GM12878 (cell line): Measurements from ENCODE around the gene EFCAB9. TPM values are rescaled to one million over a fixed set of nuclear protein-coding genes. Genes with fewer than 3 reads are reported as not detected.
"Not testable (repeated sequence)": the region's sequence is repeated elsewhere in the genome, so short reads cannot be mapped to it uniquely, and the experiment has no call there.

Experiments
- ATAC-seq: fragments of 200-7000 bp; cut with Tn5 transposase; 3 replicates; pipeline ENCODE4 v1.9.1; 2020; ENCODE audit warnings: mild to moderate bottlenecking, moderate library complexity
- BruUV-seq: library from RNA; stranded (reverse); fragments of 400-500 nt; replicated peaks from 2 replicates; lab custom pipeline; 2021; lab: Mats Ljungman, UMichigan
- CTCF ChIA-PET: fragments of 300-600 bp; sonication (Branson Sonifier 250); formaldehyde crosslinking; extraction: SDS; loops from one replicate; lab custom pipeline; 2021; ENCODE audit warnings: inconsistent platforms; lab: Yijun Ruan, JAX
- POLR2A ChIA-PET: fragments of 350-600 bp; formaldehyde crosslinking; extraction: SDS; loops from one replicate; lab custom pipeline; 2021; ENCODE audit warnings: inconsistent platforms; lab: Charles Lee
- RAD21 ChIA-PET: fragments of 300-600 bp; sonication (Branson Sonifier 250); formaldehyde crosslinking; loops from one replicate; lab custom pipeline; 2023; ENCODE audit warnings: antibody characterized with exemption; ENCODE audit not compliant: unreplicated experiment; lab: Charles Lee
- SMC1A ChIA-PET: fragments of 300-600 bp; sonication (Branson Sonifier 250); formaldehyde crosslinking; loops from one replicate; lab custom pipeline; 2023; ENCODE audit not compliant: unreplicated experiment, uncharacterized antibody; lab: Charles Lee
- DNase-seq: peaks from one replicate; pipeline ENCODE4 v3.0.0-alpha.2; 2011; ENCODE audit warnings: low read depth, low spot score
- FAIRE-seq: peaks from 3 replicates; lab custom pipeline; 2011; peaks lifted over from hg19 to GRCh38; lab: Jason Lieb, UNC
- H2AFZ ChIP-seq: 2 replicates; pipeline ENCODE4 v1.6.0; 2011; ENCODE audit warnings: low read depth, low read length, control low read depth; ENCODE audit not compliant: control insufficient read depth
- H3K27ac ChIP-seq: 2 replicates; pipeline ENCODE4 v1.5.1; 2011; ENCODE audit warnings: control low read depth; ENCODE audit not compliant: control insufficient read depth, insufficient read depth
- H3K27me3 ChIP-seq, 2 experiments: replicated peaks in 1 of 2; 2 replicates each; pipeline versions ENCODE4 v1.6.0 to v1.6.1; 2011; ENCODE audit warnings: low read length in 1 of 2; ENCODE audit not compliant: control insufficient read depth in 2 of 2, insufficient read depth in 2 of 2
- H3K36me3 ChIP-seq, 2 experiments: 2 replicates each; pipeline ENCODE4 v1.5.1; 2011; ENCODE audit warnings: low read length in 1 of 2; ENCODE audit not compliant: control insufficient read depth in 2 of 2, insufficient read depth in 2 of 2
- H3K4me1 ChIP-seq: 2 replicates; pipeline ENCODE4 v1.6.1; 2011; ENCODE audit warnings: mild to moderate bottlenecking, low read length, moderate library complexity, mixed read lengths; ENCODE audit not compliant: control insufficient read depth, insufficient read depth
- H3K4me2 ChIP-seq: 2 replicates; pipeline ENCODE4 v1.6.0; 2011; ENCODE audit warnings: control low read depth; ENCODE audit not compliant: control insufficient read depth, insufficient read depth
- H3K4me3 ChIP-seq: fragments of 200-600 bp; sonication (generic); 2 replicates; pipeline ENCODE4 v1.5.1; 2016
- H3K79me2 ChIP-seq: 2 replicates; pipeline ENCODE4 v1.6.0; 2011; ENCODE audit warnings: low read length; ENCODE audit not compliant: control insufficient read depth, insufficient read depth
- H3K9ac ChIP-seq: 2 replicates; pipeline ENCODE4 v1.8.0; 2011; ENCODE audit warnings: low read length, control low read depth, mixed read lengths; ENCODE audit not compliant: control insufficient read depth, insufficient read depth
- H3K9me3 ChIP-seq: replicated peaks from 3 replicates; pipeline ENCODE4 v1.5.1; 2011; ENCODE audit warnings: mild to moderate bottlenecking, low read length; ENCODE audit not compliant: control insufficient read depth, insufficient read depth
- H4K20me1 ChIP-seq: 2 replicates; pipeline ENCODE4 v1.6.0; 2011; ENCODE audit not compliant: control insufficient read depth, insufficient read depth
- EED ChIP-seq: sonication (generic); IDR thresholded peaks from 2 replicates; pipeline ENCODE4 v1.6.1; 2016; ENCODE audit warnings: antibody characterized with exemption, low read depth
- FOXM1 ChIP-seq: IDR thresholded peaks from 2 replicates; pipeline ENCODE4 v1.6.1; 2012; ENCODE audit warnings: low read depth, mild to moderate bottlenecking, inconsistent platforms, low read length, moderate library complexity
- MEF2A ChIP-seq: IDR thresholded peaks from 2 replicates; pipeline ENCODE4 v1.6.1; 2011; ENCODE audit warnings: low read depth, mild to moderate bottlenecking, low read length, moderate library complexity; ENCODE audit not compliant: insufficient read depth
- NR2F1 ChIP-seq: fragments of 450-650 bp; conservative IDR thresholded peaks from 2 replicates; pipeline ENCODE4 v1.6.1; 2017; ENCODE audit warnings: mild to moderate bottlenecking
- PAX5 ChIP-seq: IDR thresholded peaks from 2 replicates; pipeline ENCODE4 v1.6.1; 2011; ENCODE audit warnings: low read depth, low read length, borderline replicate concordance
- TCF3 ChIP-seq: IDR thresholded peaks from 2 replicates; pipeline ENCODE4 v1.6.1; 2012; ENCODE audit warnings: low read depth, mild to moderate bottlenecking, low read length, borderline replicate concordance; ENCODE audit not compliant: insufficient read depth
- WGBS: methylation state at CpG from one replicate; pipeline ENCODE4 v1.1.6; 2016; ENCODE audit warnings: low lambda C conversion rate; ENCODE audit not compliant: insufficient replicate concordance, insufficient coverage; ENCODE audit errors: missing lambda C conversion rate; 5-methylcytosine and 5-hydroxymethylcytosine counted together
- in situ Hi-C: fragments of 300-500 bp; cut with MboI; formaldehyde crosslinking; loops from 9 replicates; pipeline ENCODE4 v1.14.3; 2018; ENCODE audit warnings: mixed read lengths
- intact Hi-C: fragments of 100-400 bp; cut with micrococcal nuclease; formaldehyde crosslinking; loops from one replicate; pipeline ENCODE4 v1.14.2; 2022; ENCODE audit not compliant: unreplicated experiment
- polyA plus RNA-seq, 11 experiments: library from polyadenylated mRNA; depleted of rRNA in 4 of 11; unstranded in 6 of 11; stranded (reverse) in 5 of 11; fragments of >200 nt; fragmentation: Nextera tagmentation in 4 of 11; fragmentation: Illumina TruSeq in 1 of 11; extraction: Ambion mirVana in 4 of 11; extraction: Trizol in 1 of 11; gene quantifications; 1 replicate in 1 of 11; 2 replicates in 10 of 11; pipeline versions ENCODE4 v1.2.1 to v1.2.3, GENCODE V29; 2011 to 2016; ENCODE audit warnings: inconsistent platforms in 2 of 11, missing spikeins in 2 of 11, low read depth in 1 of 11
- total RNA-seq, 4 experiments: library from RNA; depleted of rRNA in 3 of 4; stranded (reverse); fragments of >200 nt in 3 of 4; fragmentation: Illumina TruSeq in 1 of 4; extraction: Trizol in 1 of 4; gene quantifications; 2 replicates each; pipeline versions ENCODE4 v1.2.1 to v1.2.3, GENCODE V29; 2013 to 2021

The EFCAB9 gene
- total and polyA plus RNA-seq, 10 of the 15 experiments (the other 5 are each of a cell fraction or from before 2014, with no cell fraction given) = 0.73 TPM; not detected in 9

- in situ Hi-C loops, ATAC-seq, H3K27me3 ChIP-seq, H4K20me1 ChIP-seq, H3K27ac ChIP-seq, H3K4me2 ChIP-seq, H3K9ac ChIP-seq, BruUV-seq, intact Hi-C loops, H3K9me3 ChIP-seq, H3K4me3 ChIP-seq, H2AFZ ChIP-seq, DNase-seq, FAIRE-seq: not testable (repeated sequence)
- TF ChIP-seq TCF3 (peak; percentile 49; the same call in 1 of the 2 replicates), FOXM1 (peak; percentile 41; the same call in 1 of the 2 replicates), NR2F1 (peak; percentile 47; the same call in 1 of the 2 replicates), MEF2A (0 out of 2 replicates have a peak, but pooled peaks have one; percentile 39), EED (peak; percentile 70), PAX5 (peak; percentile 56; the same call in 1 of the 2 replicates)
- H3K4me1 ChIP-seq = peaks cover 52% of the 10 kb centered on the region
- ChIA-PET CTCF (interaction anchor here (0.6 to 1.2 kb wide), 5 partner anchors 20 to 243 kb away, joined by 3 to 4 read pairs (median 3); no protein-coding TSS in a partner anchor), SMC1A (interaction anchor here (0.8 to 4.3 kb wide), 7 partner anchors 11 to 33 kb away, joined by 3 to 16 read pairs (median 3); partner anchors contain the start of gene STK10), POLR2A (interaction anchor here (0.7 to 3.7 kb wide), 6 partner anchors 20 to 32 kb away, joined by 3 to 19 read pairs (median 4); no protein-coding TSS in a partner anchor), RAD21 (interaction anchor here (0.6 to 2.4 kb wide), 5 partner anchors 11 to 33 kb away, joined by 3 to 11 read pairs (median 3); partner anchors contain the start of gene STK10)
- peaks cover 17 to 22% of the 10 kb centered on the region in 2 experiments; a peak in 3 of 4 replicates for H3K36me3 ChIP-seq
- whole genome bisulfite sequencing = 22% methylated on average over 9 of the region's 9 CpGs
- peaks cover 52% of the 10 kb centered on the region for H3K79me2 ChIP-seq
Measured at GRCh38 chr5:172155101-172155500, 38.9 kb upstream of the EFCAB9 start.
